IMR-90 (cell line): Measurements from ENCODE around the gene PPP2R5E. TPM values are rescaled to one million over a fixed set of nuclear protein-coding genes. Genes with fewer than 3 reads are reported as not detected.

Source experiments
- ATAC-seq: fragments of 200-7000 bp; cut with Tn5 transposase; 2 replicates; pipeline ENCODE4 v1.9.1; 2020; ENCODE audit warnings: low read depth, mild to moderate bottlenecking, moderate library complexity
- BruUV-seq: library from RNA; stranded (reverse); fragments of 400-500 nt; replicated peaks from 2 replicates; lab custom pipeline; 2021; lab: Mats Ljungman, UMichigan
- CTCF ChIA-PET: fragments of 300-600 bp; formaldehyde crosslinking; extraction: SDS; loops from one replicate; lab custom pipeline; 2021; ENCODE audit warnings: antibody characterized with exemption; lab: Yijun Ruan, JAX
- POLR2A ChIA-PET: fragments of 300-600 bp; sonication (Branson Sonifier 250); formaldehyde crosslinking; loops from one replicate; lab custom pipeline; 2022; ENCODE audit warnings: antibody characterized with exemption; ENCODE audit not compliant: unreplicated experiment; lab: Charles Lee
- DNase-seq: peaks from one replicate; pipeline ENCODE4 v3.0.0; 2013
- H2AFZ ChIP-seq: replicated peaks from 2 replicates; pipeline ENCODE3; 2013; ENCODE audit warnings: low read length, mild to moderate bottlenecking; ENCODE audit not compliant: poor library complexity
- H2AK5ac ChIP-seq: 2 replicates; pipeline ENCODE4 v1.6.1; 2013; ENCODE audit warnings: low read depth, low read length, inconsistent platforms
- H2AK9ac ChIP-seq: replicated peaks from 2 replicates; pipeline ENCODE3; 2013; ENCODE audit warnings: mild to moderate bottlenecking, low read depth, low read length, moderate library complexity; ENCODE audit not compliant: poor library complexity
- H2BK120ac ChIP-seq: 2 replicates; pipeline ENCODE4 v1.6.1; 2013; ENCODE audit warnings: low read depth, low read length, inconsistent platforms
- H2BK15ac ChIP-seq: 3 replicates; pipeline ENCODE4 v1.6.1; 2013; ENCODE audit warnings: low read depth, low read length, inconsistent platforms
- H2BK20ac ChIP-seq: 2 replicates; pipeline ENCODE4 v1.6.1; 2013; ENCODE audit warnings: low read depth, mild to moderate bottlenecking, inconsistent platforms, low read length, moderate library complexity
- H2BK5ac ChIP-seq: 2 replicates; pipeline ENCODE4 v1.6.1; 2013; ENCODE audit warnings: mild to moderate bottlenecking, low read depth, low read length, inconsistent platforms; ENCODE audit not compliant: poor library complexity, severe bottlenecking
- H3K14ac ChIP-seq: replicated peaks from 2 replicates; pipeline ENCODE4 v1.6.1; 2013; ENCODE audit warnings: low read depth, low read length, inconsistent platforms
- H3K18ac ChIP-seq: 2 replicates; pipeline ENCODE4 v1.6.1; 2013; ENCODE audit warnings: low read depth, low read length, control low read depth
- H3K23ac ChIP-seq: 2 replicates; pipeline ENCODE4 v1.6.1; 2013; ENCODE audit warnings: low read depth, low read length, inconsistent platforms
- H3K27ac ChIP-seq: 2 replicates; pipeline ENCODE4 v1.5.1; 2013; ENCODE audit warnings: mild to moderate bottlenecking, control low read depth, low read length; ENCODE audit not compliant: insufficient read depth
- H3K27me3 ChIP-seq: 2 replicates; pipeline ENCODE4 v1.6.1; 2013; ENCODE audit warnings: low read length; ENCODE audit not compliant: control insufficient read depth, insufficient read depth
- H3K36me3 ChIP-seq: 2 replicates; pipeline ENCODE4 v1.6.1; 2013; ENCODE audit warnings: low read length, mixed read lengths; ENCODE audit not compliant: control insufficient read depth, insufficient read depth
- H3K4ac ChIP-seq: 2 replicates; pipeline ENCODE4 v1.6.1; 2013; ENCODE audit warnings: low read depth, low read length, inconsistent platforms
- H3K4me1 ChIP-seq: 2 replicates; pipeline ENCODE4 v1.6.1; 2013; ENCODE audit warnings: low read length, mixed read lengths; ENCODE audit not compliant: control insufficient read depth, insufficient read depth
- H3K4me2 ChIP-seq: 2 replicates; pipeline ENCODE4 v1.6.1; 2013; ENCODE audit warnings: low read depth, mild to moderate bottlenecking, control low read depth, low read length, moderate library complexity
- H3K4me3 ChIP-seq: 2 replicates; pipeline ENCODE4 v1.5.1; 2013; ENCODE audit warnings: low read depth, mild to moderate bottlenecking, control low read depth, low read length, moderate library complexity; ENCODE audit not compliant: insufficient read depth
- H3K56ac ChIP-seq: 2 replicates; pipeline ENCODE4 v1.6.1; 2013; ENCODE audit warnings: low read length, inconsistent platforms; ENCODE audit not compliant: insufficient read depth; ENCODE audit errors: extremely low read depth
- H3K79me1 ChIP-seq, 2 experiments: 2 replicates each; pipeline ENCODE4 v1.6.1; 2013; ENCODE audit warnings: low read length in 2 of 2, inconsistent platforms in 1 of 2, low read depth in 1 of 2
- H3K9ac ChIP-seq: 2 replicates; pipeline ENCODE4 v1.6.1; 2013; ENCODE audit warnings: low read depth, low read length, control low read depth
- H3K9me1 ChIP-seq: 2 replicates; pipeline ENCODE4 v1.6.1; 2013; ENCODE audit warnings: low read length, inconsistent platforms; ENCODE audit not compliant: insufficient read depth
- H3K9me3 ChIP-seq: 2 replicates; pipeline ENCODE4 v1.6.1; 2013; ENCODE audit warnings: low read length; ENCODE audit not compliant: control insufficient read depth, insufficient read depth
- H4K20me1 ChIP-seq: 2 replicates; pipeline ENCODE4 v1.6.1; 2013; ENCODE audit warnings: low read length, inconsistent platforms; ENCODE audit not compliant: insufficient read depth
- H4K5ac ChIP-seq: 2 replicates; pipeline ENCODE4 v1.6.1; 2013; ENCODE audit warnings: mild to moderate bottlenecking, low read depth, low read length, control low read depth
- H4K8ac ChIP-seq, 2 experiments: 2 replicates each; pipeline ENCODE4 v1.6.1; 2013; ENCODE audit warnings: low read depth in 2 of 2, low read length in 2 of 2, control low read depth in 1 of 2, inconsistent platforms in 1 of 2
- H4K91ac ChIP-seq: 2 replicates; pipeline ENCODE4 v1.6.1; 2013; ENCODE audit warnings: low read depth, low read length, inconsistent platforms; ENCODE audit not compliant: insufficient read depth
- BHLHE40 ChIP-seq: fragments of 150-350 bp; IDR thresholded peaks from 2 replicates; pipeline ENCODE4 v1.6.1; 2016; ENCODE audit warnings: mild to moderate bottlenecking, low read depth, low read length
- CEBPB ChIP-seq: IDR thresholded peaks from 2 replicates; pipeline ENCODE4 v1.6.1; 2012; ENCODE audit warnings: low read depth, low read length, improper control_type of control experiment
- CHD1 ChIP-seq: IDR thresholded peaks from 2 replicates; pipeline ENCODE4 v1.6.1; 2012; ENCODE audit warnings: low read depth, low read length, improper control_type of control experiment
- CTCF ChIP-seq: conservative IDR thresholded peaks from 2 replicates; pipeline ENCODE4 v1.5.1; 2012; ENCODE audit warnings: mild to moderate bottlenecking, low read depth, low read length, improper control_type of control experiment
- ELK1 ChIP-seq: fragments of 150-350 bp; IDR thresholded peaks from 2 replicates; pipeline ENCODE4 v1.6.1; 2016; ENCODE audit warnings: low read depth, mild to moderate bottlenecking, low read length, moderate library complexity, borderline replicate concordance
- FOS ChIP-seq: fragments of 150-350 bp; IDR thresholded peaks from 2 replicates; pipeline ENCODE4 v1.6.1; 2016; ENCODE audit warnings: low read depth, low read length
- MAFK ChIP-seq: IDR thresholded peaks from 2 replicates; pipeline ENCODE4 v1.6.1; 2012; ENCODE audit warnings: low read depth, low read length, improper control_type of control experiment
- MXI1 ChIP-seq: IDR thresholded peaks from 2 replicates; pipeline ENCODE4 v1.6.1; 2012; ENCODE audit warnings: low read depth, mild to moderate bottlenecking, low read length, moderate library complexity, borderline replicate concordance
- NFE2L2 ChIP-seq: fragments of 150-350 bp; IDR thresholded peaks from 2 replicates; pipeline ENCODE4 v1.6.1; 2016; ENCODE audit warnings: low read depth, mild to moderate bottlenecking, low read length
- POLR2A ChIP-seq: IDR thresholded peaks from 2 replicates; pipeline ENCODE4 v1.6.1; 2012; ENCODE audit warnings: mild to moderate bottlenecking, low read depth, low read length
- RAD21 ChIP-seq: IDR thresholded peaks from 2 replicates; pipeline ENCODE4 v1.6.1; 2012; ENCODE audit warnings: low read length, improper control_type of control experiment
- RCOR1 ChIP-seq: IDR thresholded peaks from 2 replicates; pipeline ENCODE4 v1.6.1; 2012; ENCODE audit warnings: mild to moderate bottlenecking, low read length, improper control_type of control experiment; ENCODE audit not compliant: insufficient replicate concordance
- RFX5 ChIP-seq: IDR thresholded peaks from 2 replicates; pipeline ENCODE4 v1.8.0; 2012; ENCODE audit warnings: low read depth, mild to moderate bottlenecking, low read length, moderate library complexity
- SMC3 ChIP-seq: fragments of 150-350 bp; IDR thresholded peaks from 2 replicates; pipeline ENCODE4 v1.6.1; 2016; ENCODE audit warnings: low read depth, mild to moderate bottlenecking, antibody characterized with exemption, low read length, moderate library complexity
- USF2 ChIP-seq: fragments of 150-350 bp; IDR thresholded peaks from 2 replicates; pipeline ENCODE4 v1.6.1; 2017; ENCODE audit warnings: mild to moderate bottlenecking, antibody characterized with exemption, low read length, low read depth
- WGBS, 2 experiments: methylation state at CpG; one replicate each; pipeline versions ENCODE4 v1.1.5 to v1.1.7; 2013; ENCODE audit warnings: missing lambda C conversion rate in 2 of 2; ENCODE audit not compliant: insufficient read length in 1 of 2; ENCODE audit errors: extremely low coverage in 2 of 2; 5-methylcytosine and 5-hydroxymethylcytosine counted together
- dilution Hi-C: fragments of 300-500 bp; cut with HindIII; formaldehyde crosslinking; loops from one replicate; pipeline ENCODE4 v1.14.3; 2018; ENCODE audit warnings: low sequenced_read_pairs; ENCODE audit not compliant: unreplicated experiment
- in situ Hi-C: fragments of 300-500 bp; cut with MboI; formaldehyde crosslinking; loops from 3 replicates; pipeline ENCODE4 v1.14.3; 2019; ENCODE audit warnings: low sequenced_read_pairs, inconsistent platforms, mixed read lengths
- intact Hi-C: fragments of 100-400 bp; cut with micrococcal nuclease; formaldehyde crosslinking; loops from 2 replicates; pipeline ENCODE4 v1.10.0; 2022
- polyA plus RNA-seq, 3 experiments: library from polyadenylated mRNA; depleted of rRNA; stranded (reverse); fragments of >200 nt; gene quantifications; 2 replicates each; pipeline ENCODE4 v1.2.3, GENCODE V29; 2012; ENCODE audit warnings: low replicate concordance in 1 of 3
- total RNA-seq: library from RNA; depleted of rRNA; stranded (reverse); fragments of >200 nt; gene quantifications from 2 replicates; pipeline ENCODE4 v1.2.3, GENCODE V29; 2012

Gene PPP2R5E
- total and polyA plus RNA-seq, 2 of the 4 experiments (the other 2 are of a cell fraction), result 9.7 to 12.2 TPM

- Histone ChIP-seq H3K79me1 (peaks cover 40 to 49% of the 10 kb centered on the region in 2 experiments), H2BK15ac (no peak overlapping the region), H3K9me3 (no peaks in the 10 kb centered on the region), H3K36me3 (peaks cover 2% of the 10 kb centered on the region; the same call in 1 of the 2 replicates), H2AK5ac (no peak overlapping the region), H3K14ac (no peak overlapping the region), H3K23ac (no peak overlapping the region), H2BK20ac (no peak overlapping the region), H3K56ac (no peak overlapping the region), H4K20me1 (peaks cover 30% of the 10 kb centered on the region), H3K4ac (no peak overlapping the region), H3K4me2 (no peak overlapping the region), H2BK5ac (no peak overlapping the region), H3K18ac (no peak overlapping the region), H3K9me1 (peaks cover 11% of the 10 kb centered on the region), H3K4me1 (peaks cover 7% of the 10 kb centered on the region), H3K27ac (no peak overlapping the region), H2BK120ac (no peak overlapping the region), H4K91ac (no peak overlapping the region), H4K8ac (no peak overlapping the region), H4K5ac (no peak overlapping the region), H2AFZ (no peak overlapping the region), H2AK9ac (no peak overlapping the region), H3K9ac (no peak overlapping the region), H3K4me3 (no peak overlapping the region), H3K27me3 (no peaks in the 10 kb centered on the region)
- 80 to 100% methylated on average over 1 of the region's 3 CpGs for WGBS, 2 experiments
- in situ Hi-C loops, result no loop called here
- DNase-seq (no peak), ATAC-seq (no peak)
- intact Hi-C loops, result no loop called here
- dilution Hi-C loops, result no loop called here
- ChIA-PET CTCF (interaction anchor here (0.6 kb wide), 1 partner anchor 108 kb away, joined by 3 read pairs; no protein-coding TSS in a partner anchor), POLR2A (no interaction called here)
- TF ChIP-seq NFE2L2 (no peak), CTCF (no peak), RFX5 (no peak), USF2 (no peak), CEBPB (no peak), SMC3 (no peak), CHD1 (no peak), POLR2A (no peak), MXI1 (no peak), RAD21 (no peak), BHLHE40 (no peak), MAFK (no peak), RCOR1 (no peak), ELK1 (no peak), FOS (no peak)
- BruUV-seq, result no TSS peak
These were observed 99.8 kb downstream of the PPP2R5E start for GRCh38 chr14:63443361-63443760.
